ENCODE results near the gene PHLPP1.

PHLPP1 gene

DNA sequence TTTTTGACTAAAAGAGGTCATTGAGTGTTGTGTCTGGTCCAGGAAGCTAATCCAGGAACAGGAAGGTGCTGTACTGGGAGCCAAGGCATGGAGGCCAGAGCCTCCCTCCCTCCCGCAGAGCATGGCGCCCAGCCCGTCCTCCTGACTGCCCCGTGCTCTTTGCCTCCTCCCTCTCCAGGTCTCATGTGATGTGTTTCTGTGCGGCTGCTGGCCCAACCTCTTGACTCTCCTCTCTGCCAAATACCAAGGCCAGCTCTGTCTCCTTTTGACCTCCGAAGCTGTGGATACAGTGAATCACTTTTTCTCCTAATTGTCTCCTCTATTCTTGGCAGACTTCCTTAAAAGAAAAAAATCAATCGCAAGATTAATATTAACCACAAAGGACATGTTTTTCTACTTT, 284.1 kb downstream of the PHLPP1 start:
- H3K27me3 ChIP-seq (replicated peaks; ENCODE audit: insufficient read depth, low read length), result no peaks in the 10 kb centered on the region
- no peak overlapping the region for H2AFZ ChIP-seq (ENCODE audit: low read length)
- TF ChIP-seq EZH2phosphoT487 (IDR thresholded peaks at IDR 0.05; ENCODE audit: low read length) (no peak), EZH2 (optimal IDR thresholded peaks at IDR 0.05; ENCODE audit: low read depth, low read length) (no peak)
- TF ChIP-seq, protein P1, sequence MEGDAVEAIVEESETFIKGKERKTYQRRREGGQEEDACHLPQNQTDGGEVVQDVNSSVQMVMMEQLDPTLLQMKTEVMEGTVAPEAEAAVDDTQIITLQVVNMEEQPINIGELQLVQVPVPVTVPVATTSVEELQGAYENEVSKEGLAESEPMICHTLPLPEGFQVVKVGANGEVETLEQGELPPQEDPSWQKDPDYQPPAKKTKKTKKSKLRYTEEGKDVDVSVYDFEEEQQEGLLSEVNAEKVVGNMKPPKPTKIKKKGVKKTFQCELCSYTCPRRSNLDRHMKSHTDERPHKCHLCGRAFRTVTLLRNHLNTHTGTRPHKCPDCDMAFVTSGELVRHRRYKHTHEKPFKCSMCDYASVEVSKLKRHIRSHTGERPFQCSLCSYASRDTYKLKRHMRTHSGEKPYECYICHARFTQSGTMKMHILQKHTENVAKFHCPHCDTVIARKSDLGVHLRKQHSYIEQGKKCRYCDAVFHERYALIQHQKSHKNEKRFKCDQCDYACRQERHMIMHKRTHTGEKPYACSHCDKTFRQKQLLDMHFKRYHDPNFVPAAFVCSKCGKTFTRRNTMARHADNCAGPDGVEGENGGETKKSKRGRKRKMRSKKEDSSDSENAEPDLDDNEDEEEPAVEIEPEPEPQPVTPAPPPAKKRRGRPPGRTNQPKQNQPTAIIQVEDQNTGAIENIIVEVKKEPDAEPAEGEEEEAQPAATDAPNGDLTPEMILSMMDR (IDR thresholded peaks at IDR 0.05; ENCODE audit: low read length), result no peak
- no peak overlapping the region for H3K4me3 ChIP-seq (ENCODE audit: low read length)
- H3F3A ChIP-seq (ENCODE audit: insufficient read depth, low read length), result no peaks in the 10 kb centered on the region
- H3K4me2 ChIP-seq (ENCODE audit: low read depth, low read length), result no peak overlapping the region
- no peak overlapping the region for H3K9ac ChIP-seq (ENCODE audit: low read length)
- DNase-seq, result no peak
- no peaks in the 10 kb centered on the region for H3K9me3 ChIP-seq (replicated peaks; ENCODE audit: insufficient read depth, low read length)
- H4K20me1 ChIP-seq (ENCODE audit: insufficient read depth, low read length), result no peaks in the 10 kb centered on the region
- H3K79me2 ChIP-seq (ENCODE audit: low read length), result no peaks in the 10 kb centered on the region
- H3K27ac ChIP-seq (ENCODE audit: low read length), result no peak overlapping the region
- H3K4me1 ChIP-seq (ENCODE audit: low read length), result no peaks in the 10 kb centered on the region
- no peaks in the 10 kb centered on the region for H3K9me2 ChIP-seq (replicated peaks; ENCODE audit: insufficient read depth, low read length)
- H3K36me3 ChIP-seq (replicated peaks; ENCODE audit: insufficient read depth, low read length), result no peaks in the 10 kb centered on the region

DNA sequence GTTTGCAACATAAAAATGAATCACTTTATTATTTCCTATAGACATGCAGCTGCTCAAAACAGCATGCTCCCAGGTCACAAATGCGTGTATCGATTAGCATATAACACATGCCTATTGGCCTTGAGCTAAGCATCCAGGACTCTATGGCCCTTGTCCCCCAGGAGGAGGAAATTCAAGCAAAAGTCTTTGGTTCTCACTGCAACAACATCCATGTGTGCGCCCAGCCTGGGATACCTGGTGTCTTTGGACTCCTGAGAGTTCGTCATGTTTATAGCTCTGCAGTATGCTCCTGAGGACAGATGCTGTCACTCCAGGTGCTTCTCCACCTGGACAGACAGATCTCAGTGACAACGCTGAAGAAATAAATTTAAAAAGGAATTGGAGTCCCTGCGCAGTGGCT, 284.6 kb downstream of the PHLPP1 start:
- Histone ChIP-seq H3K27me3 (replicated peaks; ENCODE audit: insufficient read depth, low read length) (no peaks in the 10 kb centered on the region), H2AFZ (ENCODE audit: low read length) (no peak overlapping the region), H3K27ac (ENCODE audit: low read length) (no peak overlapping the region), H3K4me1 (ENCODE audit: low read length) (no peaks in the 10 kb centered on the region), H3K4me3 (ENCODE audit: low read length) (no peak overlapping the region), H3K9me3 (replicated peaks; ENCODE audit: insufficient read depth, low read length) (no peaks in the 10 kb centered on the region), H3K79me2 (ENCODE audit: low read length) (no peaks in the 10 kb centered on the region), H3K9me2 (replicated peaks; ENCODE audit: insufficient read depth, low read length) (no peaks in the 10 kb centered on the region), H3F3A (ENCODE audit: insufficient read depth, low read length) (no peaks in the 10 kb centered on the region), H4K20me1 (ENCODE audit: insufficient read depth, low read length) (no peaks in the 10 kb centered on the region), H3K9ac (ENCODE audit: low read length) (no peak overlapping the region), H3K4me2 (ENCODE audit: low read depth, low read length) (no peak overlapping the region), H3K36me3 (replicated peaks; ENCODE audit: insufficient read depth, low read length) (no peaks in the 10 kb centered on the region)
- TF ChIP-seq, protein P1 (IDR thresholded peaks at IDR 0.05; ENCODE audit: low read length), result no peak
- no peak for TF ChIP-seq EZH2 (optimal IDR thresholded peaks at IDR 0.05; ENCODE audit: low read depth, low read length)
- TF ChIP-seq EZH2phosphoT487 (IDR thresholded peaks at IDR 0.05; ENCODE audit: low read length), result no peak
- no peak for DNase-seq

DNA sequence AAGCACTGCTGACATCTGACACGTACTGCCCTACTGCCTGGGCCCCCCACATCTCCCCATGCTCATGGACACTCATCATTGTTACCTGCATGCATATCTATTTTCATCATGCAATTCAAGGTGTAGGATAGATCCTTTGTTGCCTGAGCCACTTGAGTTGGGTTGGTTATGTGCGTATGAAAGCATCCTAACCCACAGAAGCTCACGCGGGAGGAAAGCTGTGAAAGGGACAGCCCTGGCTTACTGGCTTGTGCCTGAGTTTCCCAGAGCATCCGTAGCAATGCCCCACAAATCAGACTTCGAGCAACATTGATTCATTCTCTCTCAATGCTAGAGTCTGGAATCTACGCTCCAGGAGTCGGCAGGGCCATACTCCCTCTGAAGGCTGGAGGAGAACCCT, 285.5 kb downstream of the PHLPP1 start:
- no peaks in the 10 kb centered on the region for H3K79me2 ChIP-seq (ENCODE audit: low read length)
- H3K27me3 ChIP-seq (replicated peaks; ENCODE audit: insufficient read depth, low read length), result no peaks in the 10 kb centered on the region
- H2AFZ ChIP-seq (ENCODE audit: low read length), result no peak overlapping the region
- H4K20me1 ChIP-seq (ENCODE audit: insufficient read depth, low read length), result no peaks in the 10 kb centered on the region
- no peak overlapping the region for H3K9ac ChIP-seq (ENCODE audit: low read length)
- no peak for DNase-seq
- no peaks in the 10 kb centered on the region for H3K9me2 ChIP-seq (replicated peaks; ENCODE audit: insufficient read depth, low read length)
- no peaks in the 10 kb centered on the region for H3K36me3 ChIP-seq (replicated peaks; ENCODE audit: insufficient read depth, low read length)
- no peak overlapping the region for H3K27ac ChIP-seq (ENCODE audit: low read length)
- H3K4me3 ChIP-seq (ENCODE audit: low read length), result no peak overlapping the region
- TF ChIP-seq EZH2phosphoT487 (IDR thresholded peaks at IDR 0.05; ENCODE audit: low read length), result no peak
- TF ChIP-seq, protein P1 (IDR thresholded peaks at IDR 0.05; ENCODE audit: low read length), result no peak
- no peak for TF ChIP-seq EZH2 (optimal IDR thresholded peaks at IDR 0.05; ENCODE audit: low read depth, low read length)
- H3K9me3 ChIP-seq (replicated peaks; ENCODE audit: insufficient read depth, low read length), result no peaks in the 10 kb centered on the region
- no peaks in the 10 kb centered on the region for H3F3A ChIP-seq (ENCODE audit: insufficient read depth, low read length)
- no peaks in the 10 kb centered on the region for H3K4me1 ChIP-seq (ENCODE audit: low read length)
- no peak overlapping the region for H3K4me2 ChIP-seq (ENCODE audit: low read depth, low read length)
